Fibroblast of gingiva (primary cell): ENCODE data around the gene SLC18A3.

Experiments
- DNase-seq: peaks from one replicate; pipeline ENCODE4 v3.0.0-alpha.2; 2011; ENCODE audit warnings: low read depth

SLC18A3 gene

GRCh38 chr10:49610114-49610457, at the start of gene SLC18A3:
TSS of gene SLC18A3 (plus strand) at chr10:49610310. CDS start at chr10:49610741, 431 bp downstream.
- DNase-seq: no peak

- DNase-seq: no peak
Observed at GRCh38 chr10:49560526-49560925, 49.6 kb upstream of the SLC18A3 start.

DNA sequence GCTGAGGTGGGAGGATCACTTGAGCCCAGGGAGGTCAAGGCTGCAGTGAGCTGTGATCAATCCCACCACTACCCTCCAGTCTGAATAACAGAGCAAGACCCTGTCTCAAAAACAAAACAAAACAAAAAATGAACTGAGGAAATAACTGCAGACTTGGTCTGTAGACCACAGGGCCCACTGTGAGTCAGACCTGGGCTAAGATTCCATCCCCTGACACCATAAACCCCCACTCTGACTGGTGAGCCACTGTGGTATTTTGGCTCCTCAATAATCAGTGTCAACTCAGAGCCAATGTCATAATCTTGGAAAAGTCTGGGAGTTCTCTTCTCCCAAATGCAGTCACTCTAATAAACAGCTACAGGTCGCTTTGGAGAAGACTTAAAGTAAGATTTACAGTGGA, 47.2 kb upstream of the SLC18A3 start:
- DNase-seq: no peak

GRCh38 chr10:49564461-49565009, 45.6 kb upstream of the SLC18A3 start:
- no peak for DNase-seq

GRCh38 chr10:49567810-49568209, 42.3 kb upstream of the SLC18A3 start:
- no peak for DNase-seq

DNA sequence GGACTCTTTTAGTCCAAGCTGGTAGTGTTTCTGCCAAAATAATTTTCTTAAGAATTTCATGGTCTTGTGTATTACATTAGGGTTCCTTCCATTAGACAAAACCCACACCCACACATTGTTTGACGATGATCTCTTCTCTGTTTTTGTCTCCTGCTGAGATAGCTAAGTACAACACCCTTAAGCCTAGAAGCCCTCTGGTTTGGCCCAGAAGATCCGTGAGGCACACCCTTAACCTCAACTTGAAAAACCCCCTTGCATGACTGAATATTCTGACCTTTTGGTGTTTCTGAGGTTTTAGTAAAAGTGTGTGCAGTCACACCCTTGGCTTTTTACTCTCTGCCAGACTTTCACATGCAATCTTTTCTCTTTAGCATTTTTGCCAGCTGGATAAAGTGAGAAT, 41.9 kb upstream of the SLC18A3 start:
- peak; percentile 68 for DNase-seq

- DNase-seq: peak; percentile 73
Observed at GRCh38 chr10:49569031-49569631, 41.0 kb upstream of the SLC18A3 start.

- DNase-seq: no peak
Observed at GRCh38 chr10:49571388-49571787, 38.7 kb upstream of the SLC18A3 start.

- no peak for DNase-seq
Observed at GRCh38 chr10:49572594-49573114, 37.5 kb upstream of the SLC18A3 start.

GRCh38 chr10:49575489-49576072, 34.5 kb upstream of the SLC18A3 start:
- DNase-seq: no peak

- no peak for DNase-seq
Observed at GRCh38 chr10:49577182-49577925, 32.8 kb upstream of the SLC18A3 start.

GRCh38 chr10:49578392-49578791, 31.7 kb upstream of the SLC18A3 start:
- no peak for DNase-seq

- no peak for DNase-seq
Observed at GRCh38 chr10:49579621-49580020, 30.5 kb upstream of the SLC18A3 start.

DNA sequence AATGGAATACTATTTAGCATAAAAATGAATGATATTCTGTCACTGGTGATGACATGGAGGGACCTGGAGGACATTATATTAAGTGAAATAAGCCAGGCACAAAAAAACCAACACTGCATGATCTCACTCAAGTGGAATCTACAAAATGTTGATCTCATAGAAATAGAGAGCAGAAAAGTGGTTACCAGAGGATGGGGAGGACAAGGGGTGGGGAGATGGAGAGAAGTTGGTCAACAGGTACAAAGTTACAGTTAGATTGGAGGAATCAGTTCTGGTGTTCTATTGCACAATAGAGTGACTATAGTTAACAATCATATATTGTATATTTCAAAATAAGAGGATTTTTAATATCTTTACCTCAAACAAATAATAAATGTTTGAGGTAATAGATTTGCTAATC, 24.7 kb upstream of the SLC18A3 start:
- DNase-seq: no peak

GRCh38 chr10:49587981-49588380, 22.1 kb upstream of the SLC18A3 start:
- no peak for DNase-seq

- peak; percentile 26 for DNase-seq
Observed at GRCh38 chr10:49592726-49593563, 17.2 kb upstream of the SLC18A3 start.

DNA sequence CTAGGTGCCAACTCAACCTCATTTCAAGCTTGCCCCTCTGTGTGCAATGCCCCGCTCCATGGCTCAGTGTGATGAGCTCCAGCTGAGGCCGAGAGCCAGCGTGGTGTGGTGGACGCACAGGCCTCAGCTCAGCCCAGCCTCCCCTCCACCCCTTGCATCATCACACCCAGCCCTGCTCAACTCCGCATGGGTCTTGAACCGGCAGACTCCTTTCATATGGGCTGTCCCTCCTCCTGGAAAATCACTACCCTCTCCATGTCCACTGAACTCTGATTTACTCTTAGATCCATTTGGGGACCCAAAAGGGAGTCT, 16.6 kb upstream of the SLC18A3 start:
- no peak for DNase-seq

DNA sequence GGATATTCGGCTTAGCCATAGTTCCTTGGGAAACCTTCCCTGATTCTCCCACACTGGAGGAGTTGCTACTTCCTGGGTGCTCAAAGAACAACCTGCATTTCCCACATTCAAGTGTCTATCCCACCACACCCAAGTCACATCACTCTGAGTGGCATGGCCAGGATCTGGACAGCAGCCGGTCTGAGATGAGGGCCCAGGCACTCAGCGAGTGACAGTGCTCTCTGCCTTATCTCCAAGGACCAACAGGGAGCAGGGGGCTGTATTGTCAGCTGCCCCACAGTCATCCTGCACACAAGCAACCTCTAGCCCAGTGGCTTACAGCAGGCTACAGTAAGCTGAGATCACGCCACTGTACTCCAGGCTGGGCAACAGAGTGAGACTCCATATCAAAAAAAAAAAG, 16.1 kb upstream of the SLC18A3 start:
- DNase-seq: no peak

- peak; percentile 53 for DNase-seq
Observed at GRCh38 chr10:49594594-49594993, 15.5 kb upstream of the SLC18A3 start.

- no peak for DNase-seq
Observed at GRCh38 chr10:49595003-49595712, 15.0 kb upstream of the SLC18A3 start.

DNA sequence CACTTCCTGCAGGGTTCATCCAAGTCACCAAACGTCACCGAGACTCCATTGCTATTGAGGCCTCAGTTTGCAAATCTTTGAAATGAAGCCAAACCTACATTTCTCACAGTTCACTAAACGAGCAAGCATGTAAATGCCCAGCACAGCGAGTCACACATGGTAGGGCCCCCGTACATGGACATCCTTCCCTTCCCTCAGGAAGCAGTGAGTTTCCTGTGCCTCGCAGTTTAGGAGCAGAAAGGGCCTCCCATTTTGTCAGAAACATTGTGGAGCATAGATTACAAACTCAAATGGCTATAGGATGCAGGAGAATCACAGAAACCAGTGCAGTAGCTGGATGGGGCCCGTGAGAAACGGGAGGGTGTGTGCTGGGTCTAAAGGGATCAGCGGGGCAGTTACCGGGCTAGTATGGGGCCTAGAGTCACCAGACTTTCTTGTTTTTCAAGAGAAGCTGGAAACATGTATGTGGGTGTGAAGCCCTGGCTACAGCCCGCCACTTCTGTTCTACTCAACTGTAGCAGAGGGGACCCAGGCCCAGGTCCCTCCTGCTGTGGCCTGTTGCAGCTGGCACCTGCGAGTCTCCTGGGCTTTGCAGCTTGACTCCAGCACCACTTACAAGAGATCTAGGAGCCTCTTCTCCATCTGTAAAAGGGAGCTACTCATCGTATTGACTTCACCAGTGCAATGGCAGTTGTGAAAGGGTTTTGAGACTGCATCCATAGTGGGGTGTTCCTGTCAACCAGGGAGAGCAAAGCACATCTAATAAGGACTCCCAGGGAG, 14.2 kb upstream of the SLC18A3 start:
- DNase-seq: no peak
